Effector memory CD8-positive, alpha-beta T cell (primary cell): ENCODE measurements around the gene SATB1.
A peak's percentile ranks its signal among the peaks of the same experiment; 100 is the strongest.

Experiments
- ATAC-seq: fragments of 150-1000 bp; cut with Tn5 transposase; replicated peaks from 2 replicates; pipeline ENCODE4 v1.10.0; 2021; ENCODE audit warnings: mild to moderate bottlenecking, moderate library complexity
- DNase-seq, 3 experiments: peaks; one replicate each; pipeline ENCODE4 v3.0.0; 2021
- H3K27ac Mint-ChIP-seq, 2 donors: one replicate each; pipeline ENCODE4 v1.8.0; 2022; ENCODE audit warnings: mild to moderate bottlenecking in 2 of 2, mixed read lengths in 2 of 2, moderate library complexity in 2 of 2
- H3K27me3 Mint-ChIP-seq, 2 donors: one replicate each; pipeline ENCODE4 v1.8.0; 2022; ENCODE audit warnings: mixed read lengths in 2 of 2
- H3K36me3 Mint-ChIP-seq: one replicate; pipeline ENCODE4 v1.8.0; 2022; ENCODE audit warnings: mild to moderate bottlenecking, moderate library complexity, mixed read lengths; ENCODE audit not compliant: insufficient read depth
- H3K4me1 Mint-ChIP-seq, 2 donors: one replicate each; pipeline ENCODE4 v1.8.0; 2022; ENCODE audit warnings: low read depth in 2 of 2, mixed read lengths in 2 of 2
- H3K4me3 Mint-ChIP-seq, 2 donors: one replicate each; pipeline ENCODE4 v1.8.0; 2022; ENCODE audit warnings: mild to moderate bottlenecking in 2 of 2, mixed read lengths in 2 of 2, moderate library complexity in 2 of 2
- H3K9me3 Mint-ChIP-seq, 2 donors: one replicate each; pipeline ENCODE4 v1.8.0; 2022; ENCODE audit warnings: mixed read lengths in 2 of 2

SATB1 gene

GRCh38 chr3:18442756-18443664 lies 17.9 kb upstream of the SATB1 start:
- no peaks in the 10 kb centered on the region for H3K27me3 Mint-ChIP-seq
- DNase-seq, result no peak
- H3K36me3 Mint-ChIP-seq, result peaks cover 22% of the 10 kb centered on the region
- ATAC-seq, result no peak
- H3K9me3 Mint-ChIP-seq, result no peaks in the 10 kb centered on the region
- H3K4me3 Mint-ChIP-seq, result peak overlapping the region; percentile 93 to 95
- peak overlapping the region; percentile 92 to 96 for H3K27ac Mint-ChIP-seq
- H3K4me1 Mint-ChIP-seq, result peaks cover 38 to 62% of the 10 kb centered on the region in 2 donors

DNA sequence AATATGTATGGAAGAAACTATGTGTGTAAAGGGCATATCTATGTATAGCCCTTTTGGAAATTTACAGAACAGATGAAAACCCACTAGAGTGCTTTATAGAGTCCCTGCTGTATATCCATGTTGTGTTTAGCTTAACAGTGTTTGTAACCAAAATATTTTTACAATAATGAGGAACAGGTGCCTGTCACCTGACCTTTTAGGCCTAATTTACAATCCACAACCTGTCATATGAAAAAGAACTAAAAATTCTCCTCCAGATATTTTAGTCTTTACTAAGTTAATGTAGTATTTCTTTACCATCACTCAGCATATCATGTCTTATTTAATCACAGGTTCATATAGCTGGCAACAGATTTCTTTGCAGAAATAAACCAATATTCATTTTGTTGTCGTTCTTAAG lies 16.4 kb upstream of the SATB1 start:
- DNase-seq (no peak), ATAC-seq (no peak)
- Mint-ChIP-seq H3K27me3 (no peaks in the 10 kb centered on the region), H3K36me3 (peaks cover 22% of the 10 kb centered on the region), H3K4me1 (peaks cover 37 to 49% of the 10 kb centered on the region in 2 donors), H3K9me3 (no peaks in the 10 kb centered on the region), H3K4me3 (peak overlapping the region; percentile 51 to 79), H3K27ac (no peak overlapping the region)

DNA sequence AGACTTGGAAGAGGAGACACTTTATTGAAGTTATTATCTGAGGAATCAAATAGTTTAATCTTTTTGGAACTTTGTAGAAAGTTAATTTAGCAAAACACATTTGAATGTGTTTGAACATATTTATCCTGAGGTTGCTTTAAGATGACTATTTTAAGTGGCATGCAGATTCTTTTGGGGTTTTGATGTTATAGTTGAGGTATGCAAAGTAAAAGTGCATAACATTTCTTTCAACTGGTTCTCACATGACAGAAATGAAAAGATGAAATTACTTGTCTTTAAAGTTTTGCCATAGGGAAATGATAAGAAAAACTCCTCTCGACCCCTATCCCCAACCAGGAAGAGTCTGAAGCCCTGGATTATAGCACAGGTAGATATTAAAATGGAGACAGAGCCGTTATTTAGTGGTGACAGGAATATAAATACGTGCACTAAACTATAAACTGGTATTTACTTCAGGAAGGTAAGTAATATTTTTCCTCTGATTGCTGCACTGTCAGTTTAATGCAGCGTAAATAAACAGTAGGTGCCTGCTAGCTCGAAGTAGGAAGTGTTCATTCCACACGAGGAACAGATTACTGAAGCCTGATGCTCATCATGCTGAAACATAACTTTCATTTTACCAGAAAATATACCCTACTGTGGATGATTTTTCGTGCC lies 15.1 kb upstream of the SATB1 start:
- Mint-ChIP-seq H3K27ac (peak overlapping the region; percentile 28 to 85), H3K9me3 (no peaks in the 10 kb centered on the region), H3K27me3 (no peaks in the 10 kb centered on the region), H3K4me3 (peak overlapping the region; percentile 51 to 79), H3K4me1 (peaks cover 32 to 43% of the 10 kb centered on the region in 2 donors), H3K36me3 (peaks cover 17% of the 10 kb centered on the region)
- ATAC-seq (no peak), DNase-seq (no peak)

DNA sequence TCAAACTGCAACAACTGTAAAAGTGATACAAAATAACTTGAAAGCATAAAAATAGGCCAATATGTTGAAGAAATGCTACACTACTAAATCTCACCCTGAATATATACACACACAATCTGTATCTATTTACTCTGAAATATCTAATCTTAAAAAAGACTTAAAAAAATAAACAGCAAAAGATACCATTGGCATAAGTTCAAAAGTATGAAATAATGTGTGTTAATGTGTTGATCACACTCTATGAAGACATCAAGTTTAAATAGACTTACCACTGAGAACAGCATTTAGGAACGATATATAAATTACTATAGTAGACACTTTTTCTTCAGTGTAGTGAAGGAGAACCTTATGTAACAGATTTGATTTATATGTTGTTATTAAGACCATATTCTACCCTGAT lies 14.1 kb upstream of the SATB1 start:
- Mint-ChIP-seq H3K36me3 (peaks cover 16% of the 10 kb centered on the region), H3K27ac (peak overlapping the region in 1 of 2 donors; percentile 85), H3K4me1 (peaks cover 31 to 48% of the 10 kb centered on the region in 2 donors), H3K4me3 (peak overlapping the region; percentile 26 to 79), H3K9me3 (no peaks in the 10 kb centered on the region), H3K27me3 (no peaks in the 10 kb centered on the region)
- no peak for DNase-seq
- ATAC-seq, result no peak

DNA sequence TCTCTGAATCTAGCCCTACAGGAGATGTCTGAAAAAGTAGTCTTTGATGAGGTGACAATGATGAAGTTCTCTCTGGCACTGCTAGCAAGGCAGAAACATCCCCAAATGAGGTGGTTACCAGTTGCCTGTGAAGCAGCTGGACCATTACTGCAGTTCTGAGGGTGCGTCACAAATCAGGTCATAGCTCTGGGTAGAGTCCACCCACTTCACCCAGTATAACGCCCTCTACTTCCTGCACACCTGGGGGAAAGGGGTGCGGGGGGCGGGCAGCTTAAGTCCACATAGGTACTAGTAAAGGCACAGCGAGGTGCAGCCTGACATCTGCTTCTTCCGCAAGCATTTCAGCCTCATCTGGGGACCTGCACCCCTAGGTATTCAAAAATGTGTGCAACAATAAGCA lies 13.4 kb upstream of the SATB1 start:
- Mint-ChIP-seq H3K4me3 (peak overlapping the region; percentile 54 to 79), H3K4me1 (peaks cover 29 to 47% of the 10 kb centered on the region in 2 donors), H3K27me3 (no peaks in the 10 kb centered on the region), H3K27ac (peak overlapping the region; percentile 18 to 85), H3K36me3 (peaks cover 11% of the 10 kb centered on the region), H3K9me3 (no peaks in the 10 kb centered on the region)
- peak; percentile 95 for ATAC-seq
- DNase-seq, result peak; percentile 12 to 48 (median 41)

GRCh38 chr3:18436213-18436612 lies 11.1 kb upstream of the SATB1 start:
- ATAC-seq (no peak), DNase-seq (no peak)
- peak overlapping the region in 1 of 2 donors; percentile 77 for H3K27ac Mint-ChIP-seq
- H3K4me3 Mint-ChIP-seq, result peak overlapping the region in 1 of 2 donors; percentile 59
- H3K4me1 Mint-ChIP-seq, result peaks cover 32 to 49% of the 10 kb centered on the region in 2 donors
- H3K36me3 Mint-ChIP-seq, result peaks cover 8% of the 10 kb centered on the region
- no peaks in the 10 kb centered on the region for H3K27me3 Mint-ChIP-seq
- H3K9me3 Mint-ChIP-seq, result no peaks in the 10 kb centered on the region

DNA sequence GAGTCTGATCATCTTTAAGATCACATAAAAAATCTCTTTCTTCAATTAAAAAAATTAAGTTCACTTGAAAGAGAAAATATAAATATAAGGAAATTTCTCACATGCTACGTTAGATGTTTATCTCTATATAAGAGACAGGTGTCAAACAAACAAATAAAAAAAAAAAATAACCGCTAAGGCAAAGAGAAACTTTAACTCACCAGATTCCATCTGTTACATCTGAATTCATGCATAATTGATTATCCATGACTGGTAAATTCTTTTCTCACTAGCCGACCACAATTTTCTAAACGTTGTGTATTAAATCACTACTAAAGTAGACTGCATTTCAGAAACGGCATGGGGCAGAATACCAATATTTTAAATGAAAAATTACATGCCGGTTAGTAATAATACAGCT lies 9.6 kb upstream of the SATB1 start:
- Mint-ChIP-seq H3K36me3 (peaks cover 8% of the 10 kb centered on the region), H3K4me1 (peaks cover 31 to 42% of the 10 kb centered on the region in 2 donors), H3K27ac (peak overlapping the region in 1 of 2 donors; percentile 77), H3K27me3 (no peaks in the 10 kb centered on the region), H3K9me3 (no peaks in the 10 kb centered on the region), H3K4me3 (peak overlapping the region; percentile 29 to 70)
- DNase-seq, result no peak
- no peak for ATAC-seq

DNA sequence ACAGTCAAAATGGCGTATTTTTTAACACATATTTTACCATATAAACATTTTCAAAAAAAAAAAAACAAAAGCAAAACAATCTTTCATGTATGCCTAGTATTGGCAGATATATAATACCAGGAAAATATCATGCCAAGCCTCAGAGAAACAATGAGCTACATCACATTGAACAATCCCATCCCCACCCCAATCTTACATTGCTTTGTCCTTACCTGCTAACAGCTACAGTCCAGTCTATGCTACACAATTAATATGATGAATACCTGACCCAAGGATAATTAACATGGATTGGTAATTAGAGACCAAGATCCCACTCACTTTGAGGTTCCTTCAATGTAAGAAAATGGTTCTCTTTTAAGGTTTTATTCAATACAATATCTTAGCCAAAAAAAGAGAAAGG lies 7.6 kb upstream of the SATB1 start:
- no peak overlapping the region for H3K27ac Mint-ChIP-seq
- H3K4me1 Mint-ChIP-seq, result peaks cover 31 to 32% of the 10 kb centered on the region in 2 donors
- no peak for ATAC-seq
- no peak overlapping the region for H3K4me3 Mint-ChIP-seq
- H3K36me3 Mint-ChIP-seq, result peaks cover 8% of the 10 kb centered on the region
- no peak for DNase-seq
- no peaks in the 10 kb centered on the region for H3K27me3 Mint-ChIP-seq
- no peaks in the 10 kb centered on the region for H3K9me3 Mint-ChIP-seq

DNA sequence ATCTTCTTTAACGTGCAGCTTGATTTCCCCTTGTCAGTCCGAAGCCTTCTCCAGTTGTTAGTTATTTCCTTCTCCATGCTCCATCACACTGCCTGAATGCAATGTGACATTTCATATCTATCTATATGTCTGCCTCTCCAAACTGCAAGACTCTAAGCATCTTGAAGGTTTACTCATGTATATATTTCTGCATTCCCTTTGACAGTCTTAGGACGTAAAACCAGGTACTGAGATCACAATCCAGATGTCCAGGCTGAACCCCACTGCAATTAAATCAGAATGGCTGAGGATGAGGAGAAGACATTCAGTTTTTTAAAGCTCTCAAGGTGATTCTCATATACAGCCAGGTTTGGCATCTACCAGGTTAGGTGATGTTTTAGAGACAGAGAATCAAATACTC lies 6.1 kb upstream of the SATB1 start:
- H3K9me3 Mint-ChIP-seq, result no peaks in the 10 kb centered on the region
- H3K4me3 Mint-ChIP-seq, result peak overlapping the region; percentile 20 to 35
- H3K27me3 Mint-ChIP-seq, result no peaks in the 10 kb centered on the region
- ATAC-seq, result no peak
- H3K36me3 Mint-ChIP-seq, result peaks cover 6% of the 10 kb centered on the region
- H3K27ac Mint-ChIP-seq, result peak overlapping the region; percentile 39 to 47
- peaks cover 28 to 37% of the 10 kb centered on the region in 2 donors for H3K4me1 Mint-ChIP-seq
- DNase-seq, result no peak

- H3K27me3 Mint-ChIP-seq, result no peaks in the 10 kb centered on the region
- peaks cover 30 to 33% of the 10 kb centered on the region in 2 donors for H3K4me1 Mint-ChIP-seq
- peak overlapping the region in 1 of 2 donors; percentile 55 for H3K27ac Mint-ChIP-seq
- peak overlapping the region in 1 of 2 donors; percentile 54 for H3K4me3 Mint-ChIP-seq
- peaks cover 22% of the 10 kb centered on the region for H3K36me3 Mint-ChIP-seq
- DNase-seq (no peak), ATAC-seq (no peak)
- no peaks in the 10 kb centered on the region for H3K9me3 Mint-ChIP-seq
Measured at GRCh38 chr3:18428991-18429745, 4.0 kb upstream of the SATB1 start.

- no peaks in the 10 kb centered on the region for H3K27me3 Mint-ChIP-seq
- no peaks in the 10 kb centered on the region for H3K9me3 Mint-ChIP-seq
- DNase-seq (no peak), ATAC-seq (no peak)
- H3K4me3 Mint-ChIP-seq, result peak overlapping the region in 1 of 2 donors; percentile 54
- peaks cover 39 to 45% of the 10 kb centered on the region in 2 donors for H3K4me1 Mint-ChIP-seq
- H3K36me3 Mint-ChIP-seq, result peaks cover 33% of the 10 kb centered on the region
- peak overlapping the region in 1 of 2 donors; percentile 80 for H3K27ac Mint-ChIP-seq
Measured at GRCh38 chr3:18428036-18428435, 2.9 kb upstream of the SATB1 start.

GRCh38 chr3:18426597-18427193 lies 1.6 kb upstream of the SATB1 start:
- Mint-ChIP-seq H3K4me3 (peak overlapping the region; percentile 6 to 97), H3K9me3 (no peaks in the 10 kb centered on the region), H3K27ac (peak overlapping the region in 1 of 2 donors; percentile 97)

More at GRCh38 chr3:18426597-18427193, 1.6 kb upstream of the SATB1 start:
- H3K27me3 Mint-ChIP-seq, result no peaks in the 10 kb centered on the region
- peaks cover 39 to 49% of the 10 kb centered on the region in 2 donors for H3K4me1 Mint-ChIP-seq
- peaks cover 33% of the 10 kb centered on the region for H3K36me3 Mint-ChIP-seq
- ATAC-seq, result no peak
- DNase-seq, result no peak
